Uterus (tissue), 2 donors: Measurements from ENCODE around the gene ECHS1.

Experiments
- CTCF ChIP-seq, 4 experiments: fragments of 200-600 bp in 2 of 4; fragments of 450-650 bp in 2 of 4; sonication (generic) in 2 of 4; IDR thresholded peaks; one replicate each; pipeline ENCODE4 v1.5.1; 2016 to 2019; ENCODE audit warnings: antibody characterized with exemption in 4 of 4, mild to moderate bottlenecking in 2 of 4, moderate library complexity in 1 of 4
- POLR2A ChIP-seq, 2 donors: fragments of 450-650 bp; IDR thresholded peaks; one replicate each; pipeline ENCODE4 v1.6.1; 2016; ENCODE audit warnings: antibody characterized with exemption in 2 of 2, mild to moderate bottlenecking in 1 of 2, moderate library complexity in 1 of 2

GRCh38 chr10:133314911-133315310 is 58.2 kb downstream of the ECHS1 start:
- TF ChIP-seq CTCF (IDR thresholded peaks at IDR 0.05): no peak
- no peak for TF ChIP-seq POLR2A (IDR thresholded peaks at IDR 0.05)
